ENCODE results near the gene ALKAL2. TPM values are rescaled to one million over a fixed set of nuclear protein-coding genes. Genes with fewer than 3 reads are reported as not detected.
"Not testable (repeated sequence)": the region's sequence is repeated elsewhere in the genome, so short reads cannot be mapped to it uniquely, and the experiment has no call there.

Gene ALKAL2
- total RNA-seq, 2 donors from 2014 or later: 0.72 to 3.3 TPM

GRCh38 chr2:316381-316780 is 28.5 kb upstream of the ALKAL2 start:
- no peaks in the 10 kb centered on the region for H3K9me3 ChIP-seq
- intact Hi-C loops (cut with DNase I): no loop called here
- H3K9ac ChIP-seq (ENCODE audit: low read depth in 2 of 2, low read length in 2 of 2): no peak overlapping the region
- no peaks in the 10 kb centered on the region for H3K27me3 ChIP-seq
- H3K36me3 ChIP-seq: no peaks in the 10 kb centered on the region
- no peak for DNase-seq
- TF ChIP-seq, protein P1, sequence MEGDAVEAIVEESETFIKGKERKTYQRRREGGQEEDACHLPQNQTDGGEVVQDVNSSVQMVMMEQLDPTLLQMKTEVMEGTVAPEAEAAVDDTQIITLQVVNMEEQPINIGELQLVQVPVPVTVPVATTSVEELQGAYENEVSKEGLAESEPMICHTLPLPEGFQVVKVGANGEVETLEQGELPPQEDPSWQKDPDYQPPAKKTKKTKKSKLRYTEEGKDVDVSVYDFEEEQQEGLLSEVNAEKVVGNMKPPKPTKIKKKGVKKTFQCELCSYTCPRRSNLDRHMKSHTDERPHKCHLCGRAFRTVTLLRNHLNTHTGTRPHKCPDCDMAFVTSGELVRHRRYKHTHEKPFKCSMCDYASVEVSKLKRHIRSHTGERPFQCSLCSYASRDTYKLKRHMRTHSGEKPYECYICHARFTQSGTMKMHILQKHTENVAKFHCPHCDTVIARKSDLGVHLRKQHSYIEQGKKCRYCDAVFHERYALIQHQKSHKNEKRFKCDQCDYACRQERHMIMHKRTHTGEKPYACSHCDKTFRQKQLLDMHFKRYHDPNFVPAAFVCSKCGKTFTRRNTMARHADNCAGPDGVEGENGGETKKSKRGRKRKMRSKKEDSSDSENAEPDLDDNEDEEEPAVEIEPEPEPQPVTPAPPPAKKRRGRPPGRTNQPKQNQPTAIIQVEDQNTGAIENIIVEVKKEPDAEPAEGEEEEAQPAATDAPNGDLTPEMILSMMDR (IDR thresholded peaks at IDR 0.05): no peak
- H3K4me1 ChIP-seq: no peaks in the 10 kb centered on the region
- H3K4me3 ChIP-seq: no peak overlapping the region
- H3K27ac ChIP-seq: no peak overlapping the region

DNA sequence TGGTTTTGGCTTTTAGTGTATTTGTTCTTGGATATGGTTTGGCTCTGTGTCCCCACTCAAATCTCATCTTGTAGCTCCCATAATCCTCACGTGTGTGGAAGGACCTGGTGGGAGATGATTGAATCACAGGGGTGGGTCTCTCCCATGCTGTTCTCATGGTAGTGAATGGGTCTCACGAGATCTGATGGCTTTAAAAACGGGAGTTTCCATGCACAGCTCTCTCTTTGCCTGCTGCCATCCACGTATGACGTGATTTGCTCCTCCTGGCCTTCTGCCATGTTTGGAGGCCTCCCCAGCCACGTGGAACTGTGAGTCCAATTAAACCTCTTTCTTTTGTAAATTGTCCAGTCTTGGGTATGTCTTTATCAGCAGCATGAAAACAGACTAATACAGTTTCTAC is 28.0 kb upstream of the ALKAL2 start:
- H3K27me3 ChIP-seq; H3K4me3 ChIP-seq; H3K9ac ChIP-seq (ENCODE audit: low read depth in 2 of 2, low read length in 2 of 2); H3K27ac ChIP-seq; intact Hi-C loops (cut with DNase I); H3K4me1 ChIP-seq; DNase-seq; H3K9me3 ChIP-seq; H3K36me3 ChIP-seq: not testable (repeated sequence)

DNA sequence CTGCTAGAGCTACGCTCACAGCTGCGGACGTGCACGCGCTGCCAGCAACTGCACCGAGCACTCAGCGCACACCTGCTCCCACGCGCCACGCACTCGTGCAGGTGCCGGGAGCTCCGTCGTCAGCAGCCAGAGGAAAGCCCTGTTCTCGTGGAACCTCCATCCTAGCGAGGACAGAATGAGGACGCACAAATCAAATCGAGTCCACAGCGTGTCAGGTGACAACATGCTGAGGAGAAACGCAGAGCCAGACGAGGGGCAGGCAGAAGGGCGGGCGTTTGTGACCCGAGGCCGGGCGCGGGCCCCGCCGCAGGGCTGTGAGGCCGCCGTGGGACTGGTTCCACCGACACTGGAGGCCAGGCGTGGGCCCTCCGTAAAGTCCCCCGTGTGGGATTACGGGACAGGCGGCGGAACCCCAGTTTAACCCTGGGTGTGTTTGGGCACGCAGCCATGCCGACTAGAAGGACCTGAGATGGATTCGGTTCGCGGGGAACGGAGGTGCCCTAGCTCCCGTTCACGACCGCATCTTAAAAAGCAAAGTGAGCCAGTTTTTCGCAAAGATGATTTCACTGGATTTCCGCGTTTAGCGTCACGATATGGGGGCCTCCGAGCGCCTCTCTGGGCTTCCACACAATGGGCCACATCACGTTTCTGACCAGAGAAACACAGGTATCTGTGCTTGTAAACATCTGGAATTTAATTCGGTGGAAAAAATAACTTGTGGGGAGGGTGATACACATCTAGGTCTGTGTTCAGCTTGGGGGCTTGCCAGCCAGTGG is 26.9 kb upstream of the ALKAL2 start:
- Histone ChIP-seq H3K27ac (no peak overlapping the region), H3K4me1 (no peaks in the 10 kb centered on the region), H3K27me3 (no peaks in the 10 kb centered on the region), H3K9ac (ENCODE audit: low read depth in 2 of 2, low read length in 2 of 2) (no peak overlapping the region), H3K9me3 (no peaks in the 10 kb centered on the region), H3K4me3 (no peak overlapping the region), H3K36me3 (no peaks in the 10 kb centered on the region)
- DNase-seq: no peak
- TF ChIP-seq, protein P1 (IDR thresholded peaks at IDR 0.05): no peak
- intact Hi-C loops (cut with DNase I): no loop called here

- Histone ChIP-seq H3K9ac (ENCODE audit: low read depth in 2 of 2, low read length in 2 of 2) (no peak overlapping the region), H3K4me3 (no peak overlapping the region), H3K9me3 (no peaks in the 10 kb centered on the region), H3K36me3 (no peaks in the 10 kb centered on the region), H3K4me1 (no peaks in the 10 kb centered on the region), H3K27ac (no peak overlapping the region), H3K27me3 (no peaks in the 10 kb centered on the region)
- DNase-seq: no peak
- intact Hi-C loops (cut with DNase I): no loop called here
- TF ChIP-seq, protein P1 (IDR thresholded peaks at IDR 0.05): no peak
Observed at GRCh38 chr2:313991-314390, 26.1 kb upstream of the ALKAL2 start.

DNA sequence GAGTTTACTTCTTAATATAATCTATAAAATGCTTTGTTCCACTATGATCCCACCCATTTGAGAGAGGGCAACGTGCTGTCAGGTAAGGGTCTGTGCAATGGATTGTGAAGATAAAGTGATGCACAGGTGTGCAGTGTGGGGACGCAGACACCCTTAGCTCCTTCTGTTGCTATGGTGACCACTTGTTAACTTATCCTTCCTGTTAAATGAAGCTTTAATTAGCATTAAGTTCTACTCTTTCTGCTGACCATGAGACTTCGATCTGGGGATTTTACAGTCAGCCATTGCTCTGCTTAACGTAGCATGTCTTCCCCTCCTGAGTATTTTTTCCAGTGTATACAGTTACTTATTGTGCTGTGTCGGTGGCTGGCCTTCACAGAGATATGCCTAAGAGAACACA is 23.1 kb upstream of the ALKAL2 start:
- DNase-seq: no peak
- TF ChIP-seq, protein P1 (IDR thresholded peaks at IDR 0.05): no peak
- intact Hi-C loops (cut with DNase I): no loop called here
- Histone ChIP-seq H3K9ac (ENCODE audit: low read depth in 2 of 2, low read length in 2 of 2) (no peak overlapping the region), H3K27me3 (no peaks in the 10 kb centered on the region), H3K27ac (no peak overlapping the region), H3K9me3 (no peaks in the 10 kb centered on the region), H3K36me3 (no peaks in the 10 kb centered on the region), H3K4me1 (no peaks in the 10 kb centered on the region), H3K4me3 (no peak overlapping the region)

DNA sequence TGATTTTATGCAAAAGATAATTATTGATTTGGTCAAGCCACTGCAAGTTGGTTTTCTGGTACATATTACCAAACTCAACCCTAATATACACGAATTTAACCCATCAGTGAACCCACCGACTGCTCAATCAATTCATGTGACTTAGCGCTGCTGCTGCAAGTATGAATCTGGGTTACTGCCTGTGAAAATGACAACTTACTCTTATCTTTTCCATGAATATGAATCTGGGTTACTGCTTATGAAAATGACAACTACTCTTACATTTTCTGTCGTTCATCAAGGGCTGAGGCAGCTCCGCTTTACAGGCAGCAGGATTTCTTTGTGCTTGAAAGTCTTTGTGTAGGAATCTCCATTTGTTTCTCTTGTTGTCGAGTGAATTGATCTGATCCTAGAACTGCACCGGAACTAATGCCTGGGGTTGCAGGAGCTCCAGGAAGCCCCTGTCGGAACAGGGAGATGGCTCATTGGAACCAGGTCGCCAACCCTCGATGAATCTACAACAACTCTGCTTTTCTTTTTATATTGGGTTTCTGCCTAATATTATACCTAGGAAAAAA is 22.1 kb upstream of the ALKAL2 start:
- Histone ChIP-seq H3K9me3 (no peaks in the 10 kb centered on the region), H3K4me3 (no peak overlapping the region), H3K4me1 (no peaks in the 10 kb centered on the region), H3K36me3 (no peaks in the 10 kb centered on the region), H3K9ac (ENCODE audit: low read depth in 2 of 2, low read length in 2 of 2) (no peak overlapping the region), H3K27ac (no peak overlapping the region), H3K27me3 (no peaks in the 10 kb centered on the region)
- intact Hi-C loops (cut with DNase I): no loop called here
- DNase-seq: no peak
- TF ChIP-seq, protein P1 (IDR thresholded peaks at IDR 0.05): no peak
